ENCODE data around the gene CYP4B1.
"Not testable (repeated sequence)": the region's sequence is repeated elsewhere in the genome, so short reads cannot be mapped to it uniquely, and the experiment has no call there.

Gene CYP4B1

DNA sequence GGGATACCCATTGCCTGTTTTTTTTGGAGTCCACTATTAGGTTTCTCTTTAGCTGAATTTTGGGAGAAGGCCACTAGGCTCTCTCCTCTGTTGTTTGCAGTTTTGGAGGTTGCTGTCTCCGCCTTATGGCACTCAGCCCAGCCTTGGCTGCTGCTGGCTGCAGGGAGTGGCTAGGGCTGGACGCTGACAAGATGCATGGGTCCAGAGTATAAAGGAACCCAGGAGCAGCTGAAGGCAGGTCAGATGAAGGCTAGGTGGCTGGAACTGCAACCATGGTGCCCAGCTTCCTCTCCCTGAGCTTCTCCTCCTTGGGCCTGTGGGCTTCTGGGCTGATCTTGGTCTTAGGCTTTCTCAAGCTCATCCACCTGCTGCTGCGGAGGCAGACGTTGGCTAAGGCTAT, at the start of gene CYP4B1:
CYP4B1 (plus strand) TSS at position 237 of the 400 bp plus-strand sequence; CDS start at position 273, 36 bp downstream.
- no peak for DNase-seq (ENCODE audit: low read depth in 2 of 3, low spot score in 1 of 3)

DNA sequence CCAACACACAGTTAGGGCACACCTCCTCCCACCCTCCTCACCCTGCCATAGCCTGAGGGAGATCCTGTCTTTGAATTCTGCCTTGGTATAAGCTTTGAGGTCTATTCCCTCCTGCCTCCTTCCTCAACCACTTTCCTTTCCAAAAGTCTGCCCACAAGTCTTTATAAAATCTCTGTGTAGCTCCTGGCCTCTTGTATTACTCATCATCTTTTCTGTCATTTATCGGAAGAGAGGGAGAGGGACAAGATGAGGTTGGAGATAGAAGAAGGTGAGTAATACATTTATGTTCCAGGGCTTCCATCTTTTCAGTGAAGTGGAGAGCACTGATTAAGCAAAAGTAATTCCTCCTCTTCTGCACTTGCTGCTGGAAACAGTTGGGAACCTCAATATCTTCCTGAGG, 49.4 kb upstream of the CYP4B1 start:
- no peak for DNase-seq (ENCODE audit: low read depth in 2 of 3, low spot score in 1 of 3)

DNA sequence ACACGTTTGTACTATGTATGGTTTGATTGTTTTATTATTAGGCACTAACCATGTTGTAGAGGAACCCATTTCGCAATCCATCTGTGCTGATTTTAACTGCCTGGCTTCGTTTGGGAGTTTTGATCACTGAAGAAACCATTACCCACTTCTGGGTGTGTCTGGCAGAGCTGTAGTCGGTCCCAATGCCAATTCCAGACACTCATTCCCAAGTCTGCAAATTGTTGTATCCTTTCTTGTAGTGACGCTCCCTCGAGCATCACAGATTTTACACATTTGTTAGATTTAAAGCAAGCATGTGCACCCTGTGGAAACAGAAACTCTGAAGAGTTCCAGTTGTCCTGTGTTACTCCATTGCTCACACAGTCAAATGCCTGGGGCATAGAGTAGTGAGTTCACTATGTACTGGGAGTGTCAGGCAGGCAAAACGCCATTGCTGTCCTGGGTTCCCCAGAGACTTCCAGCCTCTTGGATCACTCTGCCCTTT, 48.9 kb upstream of the CYP4B1 start:
- DNase-seq (ENCODE audit: low read depth in 2 of 3, low spot score in 1 of 3) = no peak

DNA sequence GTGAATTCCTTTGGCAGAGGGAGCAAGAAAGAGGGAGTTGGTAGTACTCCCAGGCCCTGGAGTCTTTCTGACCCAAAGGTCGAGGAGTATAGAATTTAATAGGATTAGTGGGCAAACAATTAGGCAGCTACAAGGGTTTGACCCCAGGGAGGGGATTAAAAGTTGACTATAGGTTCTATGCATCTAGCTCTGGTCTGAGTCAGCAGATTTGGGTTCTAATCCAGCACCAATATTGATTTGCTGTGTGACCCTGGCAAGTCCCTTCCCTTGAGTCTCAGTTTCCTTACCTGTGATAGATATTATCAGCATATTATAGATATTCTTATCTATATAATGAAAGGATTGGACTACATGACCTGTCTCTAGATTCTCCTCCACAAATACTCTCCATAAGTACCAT, 44.9 kb upstream of the CYP4B1 start:
- DNase-seq (ENCODE audit: low read depth in 2 of 3, low spot score in 1 of 3) = no peak

DNA sequence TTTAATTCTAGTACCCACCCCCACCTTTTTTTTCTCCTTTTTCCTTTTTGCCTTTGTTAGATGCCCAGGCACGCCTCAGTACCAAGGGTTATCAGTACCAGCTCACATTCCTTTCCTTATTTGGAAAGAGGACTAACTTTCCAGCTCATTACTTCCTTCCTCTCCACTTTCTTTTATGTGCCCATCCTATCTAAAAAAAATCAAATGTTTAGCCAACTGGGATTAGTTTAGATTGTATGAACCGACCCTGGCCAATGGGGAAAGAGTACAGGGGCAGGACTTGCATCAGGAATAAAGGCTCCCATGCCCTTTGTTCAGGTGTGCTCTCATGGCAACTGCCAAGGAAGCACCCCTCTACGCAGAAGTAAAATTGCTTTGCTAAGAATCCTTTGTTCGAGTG, 44.1 kb upstream of the CYP4B1 start:
- DNase-seq (ENCODE audit: low read depth in 2 of 3, low spot score in 1 of 3) = not testable (repeated sequence)

DNA sequence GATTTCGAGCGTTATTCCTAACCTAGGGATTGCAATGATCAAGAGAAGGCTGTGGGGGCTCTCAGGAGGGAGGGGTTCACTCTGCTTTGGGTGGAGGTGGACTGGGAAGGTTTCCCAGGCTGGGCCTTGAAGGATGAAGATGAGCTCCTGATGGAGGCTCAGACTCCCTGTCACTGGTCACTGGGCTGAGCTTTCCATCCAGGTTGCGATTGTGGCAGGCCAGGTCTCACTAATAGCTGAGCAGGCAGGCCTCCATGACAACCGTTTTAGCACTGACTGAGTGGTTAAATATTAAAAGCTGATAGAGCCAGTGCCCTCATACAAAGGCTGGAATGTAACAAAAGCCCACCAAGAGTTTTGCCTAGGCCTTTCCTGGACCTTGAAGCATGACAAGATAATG, 43.7 kb upstream of the CYP4B1 start:
- no peak for DNase-seq (ENCODE audit: low read depth in 2 of 3, low spot score in 1 of 3)

DNA sequence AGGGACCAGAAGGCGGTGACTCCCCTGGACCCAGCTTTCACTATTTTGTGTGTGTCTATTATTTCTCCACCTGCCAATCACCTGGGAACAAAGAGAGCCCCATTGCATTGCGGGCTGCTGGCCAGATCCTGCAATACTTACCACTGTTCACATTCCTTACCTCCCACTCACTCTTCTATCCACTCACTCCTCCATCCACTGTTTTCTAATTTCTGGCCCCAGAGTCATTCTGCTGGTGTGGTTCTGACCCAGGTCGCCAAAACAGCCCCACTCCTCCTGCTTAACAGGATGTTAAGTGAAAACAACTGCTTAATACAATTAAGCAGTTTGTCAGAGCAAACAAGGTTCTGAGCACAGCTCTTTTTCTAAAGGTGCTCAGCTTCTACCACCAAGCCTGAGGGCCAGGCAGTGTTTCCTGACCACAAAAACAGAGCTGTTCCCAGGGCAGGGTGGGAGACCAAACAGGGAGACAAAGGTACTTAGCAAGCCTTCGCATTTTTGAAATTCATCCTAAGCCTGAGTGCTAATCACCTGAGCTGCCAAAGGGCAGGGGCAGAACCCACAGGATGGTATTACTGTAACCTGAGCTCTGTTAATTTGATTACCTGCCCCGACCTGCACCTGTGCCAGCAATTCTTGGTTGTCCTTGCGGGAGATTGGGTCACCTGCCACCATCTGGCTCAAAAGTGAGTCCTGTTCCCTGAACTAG, 41.4 kb upstream of the CYP4B1 start:
- no peak for DNase-seq (ENCODE audit: low read depth in 2 of 3, low spot score in 1 of 3)

DNA sequence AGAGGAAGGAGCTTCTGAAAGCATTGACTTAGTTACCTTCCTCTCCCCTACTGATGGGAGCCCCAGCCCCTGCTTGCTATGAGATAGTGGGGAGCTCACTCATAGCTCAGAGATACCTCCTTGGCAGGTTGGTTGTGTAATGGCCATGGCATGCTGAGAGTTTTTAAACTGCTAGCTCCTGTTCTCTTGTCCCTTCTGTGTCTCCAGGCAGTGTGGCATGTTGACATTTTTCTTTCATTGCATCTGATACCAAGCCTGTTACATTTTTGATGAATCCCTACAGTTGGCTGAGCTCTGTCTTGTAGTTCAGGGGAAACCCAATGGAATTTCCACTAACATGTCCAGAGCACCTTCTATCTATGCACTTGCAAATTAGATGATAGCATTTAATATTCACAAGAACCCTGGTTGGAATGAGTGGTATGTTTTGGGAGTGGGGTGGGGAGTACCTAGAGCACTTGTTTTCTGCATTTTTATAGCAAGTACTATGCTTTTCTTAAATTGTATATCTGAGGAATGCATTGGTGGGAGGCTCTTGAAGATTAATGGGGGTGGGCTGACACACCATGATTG, 40.8 kb upstream of the CYP4B1 start:
- no peak for DNase-seq (ENCODE audit: low read depth in 2 of 3, low spot score in 1 of 3)

DNA sequence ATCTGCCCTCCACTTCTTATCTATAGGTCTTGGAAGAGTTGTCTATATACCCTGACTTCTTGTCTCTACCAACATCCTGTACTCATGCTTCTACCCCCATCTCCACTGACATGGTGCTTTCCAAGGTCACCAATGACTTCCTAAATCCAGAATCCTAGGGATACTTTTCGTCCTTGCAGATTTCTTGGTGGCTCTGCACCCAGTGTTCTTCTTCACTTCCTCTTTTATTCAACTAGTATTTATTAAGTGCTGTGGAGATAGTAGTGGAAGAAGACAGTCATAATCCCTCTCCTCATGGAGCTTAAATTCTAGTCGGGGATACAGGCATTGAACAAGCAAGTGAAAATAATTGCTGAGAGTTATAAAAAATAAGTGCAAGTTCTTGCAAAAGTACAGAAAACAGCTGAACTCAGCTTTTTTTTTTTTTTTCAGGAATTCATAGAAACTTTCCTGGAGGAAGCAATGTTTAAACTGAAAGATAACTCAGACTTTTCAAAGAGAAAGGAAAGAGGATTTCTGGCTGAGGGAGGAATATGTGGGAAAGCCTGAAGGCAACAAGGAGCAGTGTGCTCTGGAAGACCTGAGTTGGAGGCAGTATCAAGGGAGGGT, 38.2 kb upstream of the CYP4B1 start:
- no peak for DNase-seq (ENCODE audit: low read depth in 2 of 3, low spot score in 1 of 3)

DNA sequence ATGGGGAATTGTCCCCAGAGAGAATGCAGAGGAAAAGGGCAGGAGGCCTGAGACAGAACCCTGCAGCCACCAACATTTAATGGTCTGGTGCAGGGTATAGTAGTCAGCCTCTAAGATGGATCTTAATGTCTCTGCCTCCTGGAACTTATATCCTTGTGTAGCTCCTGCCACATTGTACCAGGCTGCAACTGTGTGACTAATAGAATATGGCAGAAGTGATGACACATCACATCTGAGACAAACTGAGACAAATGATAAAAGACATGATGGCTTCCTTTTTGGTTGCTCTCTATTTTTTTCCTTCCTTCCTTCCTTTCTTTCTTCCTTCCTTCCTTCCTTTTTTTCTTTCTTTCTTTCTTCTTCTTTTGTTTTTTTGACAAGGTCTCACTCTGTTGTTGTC, 37.1 kb upstream of the CYP4B1 start:
- DNase-seq (ENCODE audit: low read depth in 2 of 3, low spot score in 1 of 3) = no peak

DNA sequence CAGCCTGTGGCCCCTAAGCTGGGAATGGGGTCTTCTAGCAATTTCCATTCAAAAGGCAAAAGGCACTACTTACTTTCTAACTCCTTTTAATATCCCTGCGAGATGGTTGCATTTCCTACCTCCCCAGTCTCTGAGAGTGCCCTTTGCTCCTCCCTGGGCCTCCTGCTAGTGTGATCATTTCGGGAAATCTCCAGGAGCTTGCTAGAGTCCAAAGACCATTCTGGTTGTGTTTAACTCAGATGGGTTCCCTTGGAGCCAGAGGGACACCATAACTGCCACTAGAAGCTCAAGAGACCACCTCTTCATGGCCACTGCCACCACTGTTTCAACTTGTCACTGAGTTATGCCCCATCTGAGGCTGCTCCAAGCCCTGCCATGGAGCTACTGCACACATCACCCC, 34.4 kb upstream of the CYP4B1 start:
- no peak for DNase-seq (ENCODE audit: low read depth in 2 of 3, low spot score in 1 of 3)

DNA sequence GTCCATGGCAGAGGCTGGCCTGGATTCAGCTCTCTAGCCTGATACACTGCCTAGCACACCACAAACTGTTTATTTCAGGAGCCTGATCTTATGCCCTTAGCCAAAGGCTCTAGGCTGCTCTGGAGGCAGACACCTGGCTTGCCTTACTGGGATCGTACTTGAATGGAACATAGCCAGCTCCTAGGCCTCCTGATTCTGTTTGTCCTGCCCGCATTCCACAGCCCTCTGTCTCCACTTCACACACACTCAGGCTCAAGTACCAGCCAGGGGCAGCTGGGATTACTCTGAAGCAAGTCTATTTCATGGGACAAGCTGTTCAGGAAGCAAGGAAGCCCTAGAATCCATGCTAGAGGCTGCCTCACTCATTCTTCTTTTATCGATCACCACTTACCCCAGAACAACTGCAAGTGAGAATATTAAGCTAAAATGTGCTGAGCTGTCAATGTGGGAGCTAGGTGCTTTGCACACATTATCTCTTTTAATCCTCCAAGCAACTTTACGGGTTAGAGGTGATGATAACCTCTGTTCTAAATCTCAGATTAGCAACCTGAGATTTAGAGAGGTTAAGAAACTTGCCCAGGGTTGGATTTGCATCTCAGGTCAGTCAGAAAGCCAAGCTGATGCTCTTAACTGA, 31.1 kb upstream of the CYP4B1 start:
- DNase-seq (ENCODE audit: low read depth in 2 of 3, low spot score in 1 of 3) = no peak

DNA sequence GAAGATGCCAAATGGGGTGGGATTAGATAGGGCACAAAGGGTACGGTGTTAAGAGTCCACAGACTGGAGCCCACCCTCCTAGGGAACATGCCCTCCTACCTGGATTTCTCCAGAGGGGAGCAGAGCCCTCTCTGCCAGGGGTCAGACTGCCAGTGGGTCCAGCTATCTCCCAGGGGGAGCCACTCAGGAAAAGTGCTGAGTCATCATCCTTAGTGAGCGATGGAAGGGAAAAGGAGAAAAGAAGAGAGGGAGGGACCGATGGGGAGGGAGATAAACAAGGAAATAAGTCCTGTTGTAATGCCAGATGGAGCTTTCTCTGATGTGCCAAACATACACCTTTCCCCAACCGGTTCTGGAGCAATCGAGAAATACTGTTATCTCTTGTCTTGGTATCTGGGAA, 30.4 kb upstream of the CYP4B1 start:
- DNase-seq (ENCODE audit: low read depth in 2 of 3, low spot score in 1 of 3) = no peak

DNA sequence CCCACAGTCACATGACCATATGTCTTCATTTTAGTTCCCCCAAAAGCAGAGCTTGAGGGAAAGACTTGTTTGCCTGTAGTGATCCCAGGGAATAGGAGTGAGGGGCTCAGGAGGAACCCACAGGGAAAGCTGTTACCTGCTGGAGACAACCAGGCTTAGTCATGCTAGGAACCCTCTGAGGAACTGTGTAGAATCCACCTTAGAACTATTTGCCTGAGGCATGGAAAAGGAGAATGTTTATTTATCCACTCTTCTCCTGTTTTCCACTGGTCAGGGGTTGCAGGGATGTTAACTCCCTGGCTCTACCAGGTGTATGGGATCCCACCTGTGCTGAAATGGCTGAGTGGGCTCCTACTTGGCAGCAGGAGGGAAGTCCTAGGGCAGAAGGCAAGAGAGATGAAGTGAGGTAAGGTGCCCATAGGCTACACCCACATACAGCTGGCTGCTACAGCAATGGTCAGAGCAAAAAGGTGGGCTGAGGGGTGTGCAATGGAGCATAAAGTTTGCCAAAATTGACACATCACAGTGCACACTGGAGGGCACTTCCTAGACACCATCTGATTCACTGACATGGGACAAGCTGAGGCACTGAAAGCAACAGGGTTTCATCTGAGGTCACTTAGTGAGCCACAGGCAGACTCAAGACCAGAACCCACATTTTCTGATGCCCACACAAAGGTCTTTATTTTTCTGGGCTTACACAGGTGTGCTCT, 29.7 kb upstream of the CYP4B1 start:
- DNase-seq (ENCODE audit: low read depth in 2 of 3, low spot score in 1 of 3) = no peak

DNA sequence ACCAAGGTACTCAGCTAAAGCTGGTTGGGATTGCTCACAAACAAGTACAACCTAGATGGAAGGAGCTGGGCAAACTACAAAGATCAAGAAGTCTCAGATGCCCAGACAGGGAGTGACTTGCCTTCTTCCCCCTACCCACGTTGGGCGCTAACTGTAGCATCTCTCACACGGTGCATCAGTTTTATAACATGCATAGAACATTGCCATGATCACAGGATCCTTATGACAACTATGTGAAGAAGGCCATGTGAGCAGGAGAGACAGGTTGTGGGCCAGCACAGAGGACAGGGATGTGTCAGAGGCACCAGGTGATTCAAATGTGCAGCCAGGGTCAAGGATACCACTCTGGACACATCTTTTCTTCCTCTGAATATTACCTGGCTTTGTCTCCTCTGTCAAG, 28.3 kb upstream of the CYP4B1 start:
- DNase-seq (ENCODE audit: low read depth in 2 of 3, low spot score in 1 of 3) = no peak

DNA sequence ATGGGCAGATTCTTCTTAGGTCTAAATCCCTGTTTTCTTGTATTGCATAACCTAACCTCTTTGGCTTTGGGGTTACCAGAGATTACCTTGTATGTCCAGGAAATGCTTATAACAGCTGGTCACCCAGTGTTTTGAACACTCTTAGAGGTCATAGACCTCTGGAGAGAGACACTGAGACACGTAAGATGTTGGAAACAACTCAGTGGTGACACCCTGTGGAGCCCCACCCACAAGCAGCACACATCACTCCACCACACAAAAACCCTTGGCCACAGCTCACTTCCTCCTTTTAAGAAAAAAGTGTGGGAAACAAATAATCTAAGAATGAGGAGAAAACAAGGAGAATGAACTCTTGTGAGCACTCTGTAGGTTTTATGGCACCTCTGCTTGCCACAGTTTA, 26.3 kb upstream of the CYP4B1 start:
- DNase-seq (ENCODE audit: low read depth in 2 of 3, low spot score in 1 of 3) = no peak

DNA sequence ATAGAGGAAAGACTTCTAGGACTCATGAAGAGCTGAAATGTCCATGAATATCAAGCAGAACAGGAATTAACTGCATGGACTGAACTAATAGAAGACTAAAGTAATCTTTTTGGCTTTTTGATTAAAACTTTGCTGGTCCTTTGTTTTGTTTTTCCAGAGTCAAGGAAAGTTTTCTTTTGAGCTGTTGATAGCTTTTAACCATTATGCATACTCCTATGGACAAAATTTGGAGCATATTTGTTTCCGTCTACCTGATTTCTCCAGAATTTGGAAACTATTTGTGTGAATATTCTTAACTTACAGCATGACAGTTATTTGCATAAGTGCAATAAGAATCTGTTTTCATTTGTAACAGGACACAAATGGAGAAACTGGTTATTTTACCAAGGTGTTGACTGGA, 24.5 kb upstream of the CYP4B1 start:
- no peak for DNase-seq (ENCODE audit: low read depth in 2 of 3, low spot score in 1 of 3)

DNA sequence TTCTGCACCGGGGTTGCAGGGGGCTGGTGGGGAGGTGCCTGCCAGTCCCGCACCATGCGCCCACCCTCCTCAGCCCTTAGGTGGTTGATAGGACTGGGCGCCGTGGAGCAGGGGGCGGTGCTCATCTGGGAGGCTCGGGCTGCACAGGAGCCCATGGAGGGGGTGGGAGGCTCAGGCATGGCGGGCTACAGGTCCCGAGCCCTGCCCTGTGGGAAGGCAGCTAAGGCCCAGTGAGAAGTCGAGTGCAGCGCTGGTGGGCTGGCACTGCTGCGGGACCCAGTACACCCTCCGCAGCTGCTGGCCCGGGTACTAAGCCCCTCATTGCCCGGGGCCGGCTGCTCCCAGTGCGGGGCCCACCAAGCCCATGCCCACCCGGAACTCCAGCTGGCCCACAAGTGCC, 20.4 kb upstream of the CYP4B1 start:
- not testable (repeated sequence) for DNase-seq (ENCODE audit: low read depth in 2 of 3, low spot score in 1 of 3)

DNA sequence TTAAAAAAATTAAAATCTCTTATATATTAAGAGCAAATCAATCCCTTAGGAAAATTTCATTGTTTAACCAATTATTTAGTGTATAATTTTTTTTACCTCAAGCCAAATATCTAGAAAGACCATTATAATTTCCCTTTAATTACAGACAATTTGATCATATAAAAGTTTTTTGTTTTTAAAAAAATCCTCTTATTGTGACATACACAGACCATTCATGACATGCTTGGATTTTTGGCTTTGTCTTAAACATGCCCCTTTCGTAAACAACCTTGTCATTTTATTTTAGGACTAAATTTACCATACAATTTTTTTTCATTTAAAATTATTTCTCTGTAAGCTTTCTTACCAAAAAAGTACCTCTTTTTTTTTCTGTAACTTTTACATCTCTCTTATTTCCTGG, 14.2 kb upstream of the CYP4B1 start:
- no peak for DNase-seq (ENCODE audit: low read depth in 2 of 3, low spot score in 1 of 3)

DNA sequence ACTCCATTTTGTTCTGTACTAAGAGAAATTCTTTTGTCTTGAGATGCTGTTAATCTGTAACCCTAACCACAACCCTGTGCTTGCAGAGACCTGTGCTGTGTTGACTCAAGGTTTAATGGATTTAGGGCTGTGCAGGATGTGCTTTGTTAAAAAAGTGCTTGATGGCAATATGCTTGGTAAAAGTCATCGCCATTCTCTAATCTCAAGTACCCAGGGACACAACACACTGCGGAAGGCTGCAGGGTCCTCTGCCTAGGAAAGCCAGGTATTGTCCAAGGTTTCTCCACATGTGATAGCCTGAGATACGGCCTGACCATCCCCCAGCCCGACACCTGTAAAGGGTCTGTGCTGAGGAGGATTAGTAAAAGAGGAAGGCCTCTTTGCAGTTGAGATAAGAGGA, 10.2 kb upstream of the CYP4B1 start:
- not testable (repeated sequence) for DNase-seq (ENCODE audit: low read depth in 2 of 3, low spot score in 1 of 3)

DNA sequence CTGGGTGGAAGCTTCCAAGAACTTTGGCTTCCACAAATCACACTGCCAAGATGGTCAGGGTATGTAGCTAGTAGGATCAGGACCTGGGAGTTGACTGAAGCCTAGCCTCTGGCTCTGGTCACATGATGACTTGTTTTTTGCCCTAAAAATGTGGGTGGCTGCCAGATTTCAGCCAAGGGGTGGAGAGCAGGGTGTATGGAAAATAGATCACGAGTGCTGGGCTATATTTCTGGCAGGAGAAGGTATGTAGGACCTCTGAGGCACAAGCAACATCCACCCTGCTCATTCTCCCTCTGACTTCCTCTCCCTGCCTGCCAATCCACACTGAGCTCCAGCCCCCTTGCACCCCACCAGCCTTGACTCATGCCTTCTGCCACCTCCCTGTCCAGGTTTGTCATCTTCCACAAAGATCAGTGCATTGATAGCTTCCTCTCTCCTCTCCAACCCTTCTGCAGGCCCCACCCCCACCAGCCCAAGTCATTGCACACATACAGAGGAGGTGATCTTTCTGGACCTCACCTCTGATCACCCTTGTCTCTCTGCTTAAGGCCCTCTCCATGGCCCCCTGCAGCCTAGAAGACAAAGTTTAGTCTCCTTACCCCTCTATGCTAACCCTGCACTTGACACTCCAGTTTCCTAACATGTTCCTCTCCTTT, 8.3 kb upstream of the CYP4B1 start:
- DNase-seq (ENCODE audit: low read depth in 2 of 3, low spot score in 1 of 3) = no peak

Data from stimulated activated CD4-positive, alpha-beta T cell treated with anti-CD3 and anti-CD28 coated beads, Interleukin-12 subunit alpha, Interleukin-12 subunit beta, amount 100 ng/mL, for 48 hours (primary cell).